MM.1S (cell line): ENCODE results near the gene FHL5.

Experiments used
- DNase-seq: peaks from one replicate; pipeline ENCODE4 v3.0.0-alpha.2; 2015
- H2AFZ ChIP-seq: fragments of 300-600 bp; sonication (generic); 2 replicates; pipeline ENCODE4 v1.6.0; 2016; ENCODE audit warnings: antibody characterized with exemption, low read length
- H3F3A ChIP-seq: fragments of 300-600 bp; sonication (generic); 2 replicates; pipeline ENCODE4 v1.6.1; 2016; ENCODE audit warnings: mild to moderate bottlenecking, antibody characterized with exemption, low read length, moderate library complexity, mixed read lengths; ENCODE audit not compliant: insufficient read depth
- H3K27ac ChIP-seq: fragments of 300-600 bp; sonication (generic); 2 replicates; pipeline ENCODE4 v1.5.1; 2016; ENCODE audit warnings: mild to moderate bottlenecking, low read length
- H3K27me3 ChIP-seq: fragments of 300-600 bp; sonication (generic); replicated peaks from 2 replicates; pipeline ENCODE4 v1.6.0; 2016; ENCODE audit warnings: low read length; ENCODE audit not compliant: insufficient read depth
- H3K36me3 ChIP-seq: fragments of 300-600 bp; sonication (generic); replicated peaks from 2 replicates; pipeline ENCODE4 v1.6.1; 2016; ENCODE audit warnings: mild to moderate bottlenecking, low read length, mixed read lengths; ENCODE audit not compliant: insufficient read depth
- H3K4me1 ChIP-seq: fragments of 300-600 bp; sonication (generic); 2 replicates; pipeline ENCODE4 v1.6.1; 2016; ENCODE audit warnings: low read length, mixed read lengths
- H3K4me2 ChIP-seq: fragments of 300-600 bp; sonication (generic); 2 replicates; pipeline ENCODE4 v1.6.0; 2016; ENCODE audit warnings: low read depth, low read length
- H3K4me3 ChIP-seq: fragments of 300-600 bp; sonication (generic); 2 replicates; pipeline ENCODE4 v1.5.1; 2016; ENCODE audit warnings: low read length, mixed read lengths
- H3K79me2 ChIP-seq: fragments of 300-600 bp; sonication (generic); 2 replicates; pipeline ENCODE4 v1.6.1; 2016; ENCODE audit warnings: mixed run types, low read length, mixed read lengths
- H3K9ac ChIP-seq: fragments of 300-600 bp; sonication (generic); 2 replicates; pipeline ENCODE4 v1.6.1; 2016; ENCODE audit warnings: low read length, mixed read lengths
- H3K9me2 ChIP-seq: fragments of 300-600 bp; sonication (generic); replicated peaks from 2 replicates; pipeline ENCODE4 v1.6.1; 2016; ENCODE audit warnings: mild to moderate bottlenecking, low read length, mixed read lengths; ENCODE audit not compliant: insufficient read depth
- H3K9me3 ChIP-seq: fragments of 300-600 bp; sonication (generic); replicated peaks from 2 replicates; pipeline ENCODE4 v1.6.1; 2016; ENCODE audit warnings: mild to moderate bottlenecking, low read length, mixed read lengths; ENCODE audit not compliant: insufficient read depth
- H4K20me1 ChIP-seq: fragments of 300-600 bp; sonication (generic); 2 replicates; pipeline ENCODE4 v1.6.1; 2016; ENCODE audit warnings: mild to moderate bottlenecking, low read length, moderate library complexity, mixed read lengths; ENCODE audit not compliant: insufficient read depth
- EZH2 ChIP-seq: fragments of 300-600 bp; sonication (generic); optimal IDR thresholded peaks from 2 replicates; pipeline ENCODE3; 2017; ENCODE audit warnings: low read depth, mild to moderate bottlenecking, antibody characterized with exemption, low read length, mixed read lengths
- EZH2phosphoT487 ChIP-seq: fragments of 300-600 bp; sonication (generic); IDR thresholded peaks from 2 replicates; pipeline ENCODE4 v1.6.1; 2018; ENCODE audit warnings: antibody characterized with exemption, low read length
- TF ChIP-seq, protein P1 (sequence below): fragments of 300-600 bp; sonication (generic); IDR thresholded peaks from 2 replicates; pipeline ENCODE4 v1.5.1; 2016; ENCODE audit warnings: antibody characterized with exemption, low read length, mixed read lengths

The FHL5 gene

DNA sequence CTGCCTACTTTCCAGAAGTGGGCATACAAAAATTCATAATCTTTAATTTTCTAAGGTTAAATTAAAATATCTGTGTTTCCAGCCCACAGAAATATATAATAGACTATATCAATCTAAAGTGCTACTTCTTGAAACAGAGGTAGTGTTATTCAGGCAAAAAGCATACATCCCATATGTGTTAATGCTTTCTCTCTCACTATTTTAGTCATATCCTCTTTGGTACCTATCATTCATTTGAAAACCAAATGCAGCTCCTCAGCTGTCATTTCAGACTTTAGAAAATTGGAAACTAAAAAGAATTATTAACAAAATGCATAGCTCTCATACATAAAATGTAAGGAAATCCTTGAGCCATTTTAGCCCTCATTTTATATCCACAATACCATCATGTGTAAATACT lies 925 bp downstream of the FHL5 start:
- DNase-seq = no peak
- H3K9ac ChIP-seq = no peak overlapping the region
- no peaks in the 10 kb centered on the region for H3K79me2 ChIP-seq
- H3K4me1 ChIP-seq = no peaks in the 10 kb centered on the region
- no peaks in the 10 kb centered on the region for H3K36me3 ChIP-seq
- no peak for TF ChIP-seq EZH2phosphoT487
- no peak for TF ChIP-seq EZH2
- TF ChIP-seq, protein P1, sequence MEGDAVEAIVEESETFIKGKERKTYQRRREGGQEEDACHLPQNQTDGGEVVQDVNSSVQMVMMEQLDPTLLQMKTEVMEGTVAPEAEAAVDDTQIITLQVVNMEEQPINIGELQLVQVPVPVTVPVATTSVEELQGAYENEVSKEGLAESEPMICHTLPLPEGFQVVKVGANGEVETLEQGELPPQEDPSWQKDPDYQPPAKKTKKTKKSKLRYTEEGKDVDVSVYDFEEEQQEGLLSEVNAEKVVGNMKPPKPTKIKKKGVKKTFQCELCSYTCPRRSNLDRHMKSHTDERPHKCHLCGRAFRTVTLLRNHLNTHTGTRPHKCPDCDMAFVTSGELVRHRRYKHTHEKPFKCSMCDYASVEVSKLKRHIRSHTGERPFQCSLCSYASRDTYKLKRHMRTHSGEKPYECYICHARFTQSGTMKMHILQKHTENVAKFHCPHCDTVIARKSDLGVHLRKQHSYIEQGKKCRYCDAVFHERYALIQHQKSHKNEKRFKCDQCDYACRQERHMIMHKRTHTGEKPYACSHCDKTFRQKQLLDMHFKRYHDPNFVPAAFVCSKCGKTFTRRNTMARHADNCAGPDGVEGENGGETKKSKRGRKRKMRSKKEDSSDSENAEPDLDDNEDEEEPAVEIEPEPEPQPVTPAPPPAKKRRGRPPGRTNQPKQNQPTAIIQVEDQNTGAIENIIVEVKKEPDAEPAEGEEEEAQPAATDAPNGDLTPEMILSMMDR = no peak
- no peaks in the 10 kb centered on the region for H4K20me1 ChIP-seq
- no peak overlapping the region for H3K4me3 ChIP-seq
- no peak overlapping the region for H3K27ac ChIP-seq
- H2AFZ ChIP-seq = no peak overlapping the region
- H3K9me3 ChIP-seq = no peaks in the 10 kb centered on the region
- H3K4me2 ChIP-seq = no peak overlapping the region
- no peaks in the 10 kb centered on the region for H3K27me3 ChIP-seq
- no peaks in the 10 kb centered on the region for H3F3A ChIP-seq
- no peaks in the 10 kb centered on the region for H3K9me2 ChIP-seq

DNA sequence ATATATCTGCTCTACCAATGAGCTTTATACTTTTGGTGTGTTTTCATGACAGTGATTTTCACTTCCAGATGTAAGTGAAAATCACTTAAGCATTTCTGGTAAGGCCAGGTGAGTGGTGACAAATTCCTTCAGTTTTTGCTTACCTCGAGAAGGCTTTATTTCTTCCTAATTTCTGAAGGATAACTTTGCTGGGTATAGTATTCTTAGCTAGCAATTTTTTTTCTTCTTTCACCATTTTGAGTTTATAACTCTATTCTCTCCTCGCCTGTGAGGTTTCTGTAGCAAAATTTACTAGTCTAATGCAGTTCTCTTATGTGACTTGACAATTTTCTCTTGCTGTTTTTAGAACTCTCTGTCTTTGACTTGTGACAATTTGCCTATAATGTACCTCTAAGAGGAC lies 7.1 kb downstream of the FHL5 start:
- no peaks in the 10 kb centered on the region for H3K27me3 ChIP-seq
- no peaks in the 10 kb centered on the region for H4K20me1 ChIP-seq
- no peaks in the 10 kb centered on the region for H3K79me2 ChIP-seq
- H3K4me3 ChIP-seq = no peak overlapping the region
- no peaks in the 10 kb centered on the region for H3K36me3 ChIP-seq
- H3K4me2 ChIP-seq = no peak overlapping the region
- no peak overlapping the region for H2AFZ ChIP-seq
- TF ChIP-seq, protein P1 = no peak
- TF ChIP-seq EZH2phosphoT487 = no peak
- no peak for TF ChIP-seq EZH2
- DNase-seq = no peak
- no peaks in the 10 kb centered on the region for H3K9me3 ChIP-seq
- H3K4me1 ChIP-seq = no peaks in the 10 kb centered on the region
- no peaks in the 10 kb centered on the region for H3F3A ChIP-seq
- H3K9ac ChIP-seq = no peak overlapping the region
- H3K27ac ChIP-seq = no peak overlapping the region
- H3K9me2 ChIP-seq = no peaks in the 10 kb centered on the region

DNA sequence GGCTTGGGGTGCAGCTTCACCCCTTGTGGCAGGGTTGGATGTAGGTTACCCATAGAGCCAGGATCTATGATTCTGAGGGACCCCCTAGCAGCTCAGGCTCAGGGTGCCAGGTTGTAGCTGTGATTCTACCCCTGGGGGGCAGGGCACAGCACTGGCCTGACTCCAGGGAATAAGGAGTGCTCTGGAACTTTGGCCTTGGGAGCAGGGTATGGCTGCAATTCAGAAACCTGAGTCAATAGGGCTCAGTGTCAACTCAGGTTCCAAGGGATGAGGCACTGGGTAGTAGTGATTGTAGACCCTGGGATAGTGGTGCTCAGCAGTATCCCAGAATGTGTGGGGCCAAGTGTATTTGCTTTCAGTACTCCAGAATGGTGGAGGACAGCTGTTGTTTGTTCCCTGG lies 8.6 kb downstream of the FHL5 start:
- H2AFZ ChIP-seq = no peak overlapping the region
- H4K20me1 ChIP-seq = no peaks in the 10 kb centered on the region
- no peaks in the 10 kb centered on the region for H3K4me1 ChIP-seq
- no peak overlapping the region for H3K27ac ChIP-seq
- no peaks in the 10 kb centered on the region for H3K27me3 ChIP-seq
- H3K9ac ChIP-seq = no peak overlapping the region
- TF ChIP-seq, protein P1 = no peak
- TF ChIP-seq EZH2 (no peak), EZH2phosphoT487 (no peak)
- no peaks in the 10 kb centered on the region for H3K79me2 ChIP-seq
- no peaks in the 10 kb centered on the region for H3K9me2 ChIP-seq
- H3K4me2 ChIP-seq = no peak overlapping the region
- H3K36me3 ChIP-seq = no peaks in the 10 kb centered on the region
- H3K9me3 ChIP-seq = no peaks in the 10 kb centered on the region
- no peak overlapping the region for H3K4me3 ChIP-seq
- no peak for DNase-seq
- H3F3A ChIP-seq = no peaks in the 10 kb centered on the region
